Upper lobe of right lung (tissue), 1 donor: ENCODE measurements around the gene TBX15. TPM values are rescaled to one million over a fixed set of nuclear protein-coding genes. Genes with fewer than 3 reads are reported as not detected.
"Not testable (repeated sequence)": the region's sequence is repeated elsewhere in the genome, so short reads cannot be mapped to it uniquely, and the experiment has no call there.

ENCODE experiments used
- ATAC-seq: fragments of 200-7000 bp; cut with Tn5 transposase; one replicate; pipeline ENCODE4 v1.9.1; 2020; ENCODE audit warnings: mild to moderate bottlenecking, moderate library complexity
- DNase-seq: peaks from one replicate; pipeline ENCODE4 v3.0.0-alpha.2; 2020
- H3K27ac ChIP-seq: fragments of 200-600 bp; one replicate; pipeline ENCODE4 v1.8.0; 2022
- H3K27me3 ChIP-seq: fragments of 200-600 bp; one replicate; pipeline ENCODE4 v1.8.0; 2022; ENCODE audit warnings: mild to moderate bottlenecking
- H3K36me3 ChIP-seq: fragments of 200-600 bp; one replicate; pipeline ENCODE4 v1.8.0; 2022
- H3K4me1 ChIP-seq: fragments of 200-600 bp; one replicate; pipeline ENCODE4 v1.8.0; 2022
- H3K4me3 ChIP-seq: fragments of 200-600 bp; one replicate; pipeline ENCODE4 v1.8.0; 2022; ENCODE audit warnings: mild to moderate bottlenecking
- H3K9me3 ChIP-seq: fragments of 200-600 bp; one replicate; pipeline ENCODE4 v1.8.0; 2022
- intact Hi-C: fragments of 100-400 bp; cut with DNase I; formaldehyde crosslinking; loops from one replicate; pipeline ENCODE4 v1.11.0; 2022
- total RNA-seq: library from RNA; stranded (reverse); fragmentation: NEBNext Ultra II Directional; extraction: Animal tissue kit (Norgen Biotek cat#: 25700); gene quantifications from one replicate; pipeline ENCODE4 v1.2.1, GENCODE V29; 2021
- TF ChIP-seq, protein P1 (sequence below): fragments of 200-600 bp; IDR thresholded peaks from one replicate; pipeline ENCODE4 v1.8.0; 2022; ENCODE audit warnings: antibody characterized with exemption
- donor health status: DM: no; HTN: yes; CAD: no; lungs with severe emphysema.

The TBX15 gene
- total RNA-seq, 1 donor from 2014 or later, result 0.64 TPM

DNA sequence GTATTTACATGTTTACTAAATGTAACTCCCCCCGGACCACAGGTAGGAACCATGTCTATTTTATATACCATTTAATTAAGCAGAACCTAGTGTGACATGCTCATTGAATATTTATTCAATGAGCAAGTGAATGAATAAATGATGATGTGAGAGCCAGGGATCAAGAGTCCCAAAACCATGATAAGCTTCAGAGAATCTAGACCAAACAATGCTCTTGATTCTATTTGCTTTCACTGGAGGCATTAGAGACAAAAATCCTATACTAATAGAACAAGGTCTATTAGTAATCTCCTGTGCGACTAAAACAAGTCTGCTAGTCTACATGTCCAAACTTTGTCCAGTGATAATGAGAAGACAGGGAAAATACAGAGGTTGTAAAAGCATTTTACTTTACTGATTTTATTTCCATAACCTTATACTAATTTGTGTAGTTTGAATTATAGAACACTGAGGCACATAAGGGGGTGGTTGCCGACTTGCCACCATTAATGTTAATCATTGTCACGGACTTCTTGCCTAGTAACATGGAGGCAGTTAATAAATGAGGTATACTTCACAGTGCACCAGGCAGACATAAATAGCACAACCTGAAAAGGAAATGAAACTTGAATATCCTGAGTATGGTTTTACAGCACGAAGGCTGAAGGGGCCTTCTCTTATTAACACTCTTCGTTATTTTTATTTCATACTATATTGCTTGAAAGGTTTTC lies 69.8 kb downstream of the TBX15 start:
- intact Hi-C loops, result no loop called here
- Histone ChIP-seq H3K9me3 (no peaks in the 10 kb centered on the region), H3K4me1 (no peaks in the 10 kb centered on the region), H3K4me3 (no peak overlapping the region), H3K27ac (no peak overlapping the region), H3K27me3 (no peaks in the 10 kb centered on the region), H3K36me3 (no peaks in the 10 kb centered on the region)
- no peak for ATAC-seq
- DNase-seq, result no peak
- TF ChIP-seq, protein P1, sequence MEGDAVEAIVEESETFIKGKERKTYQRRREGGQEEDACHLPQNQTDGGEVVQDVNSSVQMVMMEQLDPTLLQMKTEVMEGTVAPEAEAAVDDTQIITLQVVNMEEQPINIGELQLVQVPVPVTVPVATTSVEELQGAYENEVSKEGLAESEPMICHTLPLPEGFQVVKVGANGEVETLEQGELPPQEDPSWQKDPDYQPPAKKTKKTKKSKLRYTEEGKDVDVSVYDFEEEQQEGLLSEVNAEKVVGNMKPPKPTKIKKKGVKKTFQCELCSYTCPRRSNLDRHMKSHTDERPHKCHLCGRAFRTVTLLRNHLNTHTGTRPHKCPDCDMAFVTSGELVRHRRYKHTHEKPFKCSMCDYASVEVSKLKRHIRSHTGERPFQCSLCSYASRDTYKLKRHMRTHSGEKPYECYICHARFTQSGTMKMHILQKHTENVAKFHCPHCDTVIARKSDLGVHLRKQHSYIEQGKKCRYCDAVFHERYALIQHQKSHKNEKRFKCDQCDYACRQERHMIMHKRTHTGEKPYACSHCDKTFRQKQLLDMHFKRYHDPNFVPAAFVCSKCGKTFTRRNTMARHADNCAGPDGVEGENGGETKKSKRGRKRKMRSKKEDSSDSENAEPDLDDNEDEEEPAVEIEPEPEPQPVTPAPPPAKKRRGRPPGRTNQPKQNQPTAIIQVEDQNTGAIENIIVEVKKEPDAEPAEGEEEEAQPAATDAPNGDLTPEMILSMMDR, result no peak

DNA sequence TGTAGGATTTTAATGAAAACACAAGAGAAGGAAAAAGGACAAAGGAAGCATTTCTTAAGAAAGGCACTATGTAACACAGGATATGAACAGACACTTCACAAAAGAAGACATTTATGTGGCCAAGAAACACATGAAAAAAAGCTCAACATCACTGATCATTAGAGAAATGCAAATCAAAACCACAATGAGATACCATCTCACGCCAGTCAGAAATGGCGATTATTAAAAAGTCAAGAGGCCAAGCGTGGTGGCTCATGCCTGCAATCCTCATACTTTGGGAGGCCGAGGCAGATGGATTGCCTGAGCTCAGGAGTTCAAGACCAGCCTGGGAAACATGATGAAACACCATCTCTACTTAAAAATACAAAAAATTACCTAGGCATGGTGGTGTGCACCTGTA lies 71.8 kb downstream of the TBX15 start:
- H3K36me3 ChIP-seq, H3K9me3 ChIP-seq, H3K27me3 ChIP-seq, ATAC-seq, intact Hi-C loops, DNase-seq, H3K4me1 ChIP-seq, H3K4me3 ChIP-seq, H3K27ac ChIP-seq: not testable (repeated sequence)

- TF ChIP-seq, protein P1, result no peak
- Histone ChIP-seq H3K36me3 (no peaks in the 10 kb centered on the region), H3K27me3 (no peaks in the 10 kb centered on the region), H3K27ac (no peak overlapping the region), H3K4me1 (no peaks in the 10 kb centered on the region), H3K4me3 (no peak overlapping the region), H3K9me3 (no peaks in the 10 kb centered on the region)
- intact Hi-C loops, result no loop called here
- no peak for DNase-seq
- peak; percentile 28 for ATAC-seq
Measured at GRCh38 chr1:118914379-118915161, 73.6 kb downstream of the TBX15 start.

GRCh38 chr1:118913818-118914217 lies 74.3 kb downstream of the TBX15 start:
- ATAC-seq, result no peak
- TF ChIP-seq, protein P1, result no peak
- Histone ChIP-seq H3K27ac (no peak overlapping the region), H3K9me3 (no peaks in the 10 kb centered on the region), H3K36me3 (no peaks in the 10 kb centered on the region), H3K4me3 (no peak overlapping the region), H3K27me3 (no peaks in the 10 kb centered on the region), H3K4me1 (no peaks in the 10 kb centered on the region)
- intact Hi-C loops, result no loop called here
- DNase-seq, result no peak

- Histone ChIP-seq H3K27ac (no peak overlapping the region), H3K4me3 (no peak overlapping the region), H3K4me1 (no peaks in the 10 kb centered on the region), H3K27me3 (no peaks in the 10 kb centered on the region), H3K36me3 (no peaks in the 10 kb centered on the region), H3K9me3 (no peaks in the 10 kb centered on the region)
- intact Hi-C loops, result no loop called here
- no peak for ATAC-seq
- no peak for DNase-seq
- TF ChIP-seq, protein P1, result no peak
Measured at GRCh38 chr1:118912574-118912973, 75.6 kb downstream of the TBX15 start.

GRCh38 chr1:118911571-118911970 lies 76.6 kb downstream of the TBX15 start:
- DNase-seq (no peak), ATAC-seq (no peak)
- H3K4me3 ChIP-seq, result no peak overlapping the region
- no peaks in the 10 kb centered on the region for H3K36me3 ChIP-seq
- H3K27me3 ChIP-seq, result no peaks in the 10 kb centered on the region
- intact Hi-C loops, result no loop called here
- no peaks in the 10 kb centered on the region for H3K4me1 ChIP-seq
- TF ChIP-seq, protein P1, result no peak
- H3K9me3 ChIP-seq, result no peaks in the 10 kb centered on the region
- no peak overlapping the region for H3K27ac ChIP-seq
